GM21515 (cell line): ENCODE results near the gene ATF6B.
"Not testable (repeated sequence)": the region's sequence is repeated elsewhere in the genome, so short reads cannot be mapped to it uniquely, and the experiment has no call there.

Source experiments
- ATAC-seq: cut with Tn5 transposase; IDR thresholded peaks from one replicate; pipeline ENCODE4 v1.9.1; 2021; ENCODE audit not compliant: unreplicated experiment

Gene ATF6B

DNA sequence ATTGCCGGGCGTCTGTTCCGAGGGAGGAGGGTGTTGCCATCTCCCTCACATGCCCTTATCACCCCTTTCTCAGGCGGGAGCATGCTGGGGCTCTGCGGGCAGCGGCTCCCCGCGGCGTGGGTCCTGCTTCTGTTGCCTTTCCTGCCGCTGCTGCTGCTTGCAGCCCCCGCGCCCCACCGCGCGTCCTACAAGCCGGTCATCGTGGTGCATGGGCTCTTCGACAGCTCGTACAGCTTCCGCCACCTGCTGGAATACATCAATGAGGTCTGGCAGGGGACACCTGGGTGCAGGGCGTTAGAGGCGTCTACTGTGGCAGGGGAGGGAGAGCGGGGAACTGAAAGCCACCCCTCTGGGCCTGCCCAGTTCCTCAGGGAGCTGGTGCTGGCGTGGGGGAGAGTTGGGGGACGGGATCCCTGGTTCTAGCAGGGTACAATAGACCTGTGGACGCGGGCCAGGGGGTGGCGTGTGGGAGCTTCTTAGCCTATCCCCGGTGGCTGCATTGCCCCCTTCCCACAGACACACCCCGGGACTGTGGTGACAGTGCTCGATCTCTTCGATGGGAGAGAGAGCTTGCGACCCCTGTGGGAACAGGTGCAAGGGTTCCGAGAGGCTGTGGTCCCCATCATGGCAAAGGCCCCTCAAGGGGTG lies 26.6 kb upstream of the ATF6B start:
- ATAC-seq, result no peak

DNA sequence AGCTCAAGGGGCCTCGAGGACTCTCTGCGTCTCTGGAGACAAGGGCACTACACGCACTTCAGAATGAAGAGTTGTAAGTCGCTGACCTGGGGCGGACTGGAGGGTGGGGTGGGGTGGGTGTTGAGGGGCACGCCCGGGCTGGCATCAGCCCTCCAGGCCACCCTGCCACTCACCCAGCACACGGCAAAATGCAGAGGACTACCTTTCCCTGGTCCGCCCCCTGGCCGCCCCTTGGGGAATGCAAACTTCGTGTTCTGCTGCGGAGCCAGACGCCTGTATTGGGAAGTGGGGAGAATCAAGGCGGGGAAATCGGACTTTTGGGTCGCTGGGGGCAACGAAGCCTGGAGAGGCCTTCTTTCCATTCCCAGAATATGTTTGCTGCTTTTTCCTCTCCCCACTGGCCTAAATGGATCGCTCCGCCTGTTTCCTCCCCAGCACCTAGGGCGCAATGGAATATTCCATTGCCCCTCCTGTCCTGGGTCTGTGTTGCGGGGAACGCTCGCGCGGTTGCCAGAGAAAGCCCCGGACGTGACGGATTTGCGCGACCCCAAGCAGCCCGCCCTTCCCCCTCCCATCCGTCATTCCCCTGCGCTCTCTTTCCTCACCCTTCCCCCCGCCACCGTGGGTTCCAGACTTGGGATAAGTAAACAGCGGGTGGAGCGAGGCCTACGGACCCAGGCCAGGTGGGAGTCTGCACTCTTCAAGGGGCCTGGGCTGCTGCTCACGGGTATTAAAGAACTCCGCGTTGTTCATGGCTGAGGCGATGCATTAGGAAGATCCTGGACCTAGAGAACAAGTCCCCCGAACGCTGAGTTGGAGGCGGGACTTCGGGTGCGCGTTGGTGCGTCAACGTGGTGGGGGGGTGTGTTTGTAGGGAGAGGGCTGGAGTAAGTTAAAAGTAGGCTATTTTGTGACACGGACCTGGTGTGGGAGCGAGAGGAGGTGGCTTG lies 25.8 kb upstream of the ATF6B start, which contains the start of gene PPT2:
TSS of gene PPT2 (plus strand) at position 578 of the 950 bp plus-strand sequence. CDS start 454 bp downstream, outside the sequence.
- ATAC-seq, result no peak

DNA sequence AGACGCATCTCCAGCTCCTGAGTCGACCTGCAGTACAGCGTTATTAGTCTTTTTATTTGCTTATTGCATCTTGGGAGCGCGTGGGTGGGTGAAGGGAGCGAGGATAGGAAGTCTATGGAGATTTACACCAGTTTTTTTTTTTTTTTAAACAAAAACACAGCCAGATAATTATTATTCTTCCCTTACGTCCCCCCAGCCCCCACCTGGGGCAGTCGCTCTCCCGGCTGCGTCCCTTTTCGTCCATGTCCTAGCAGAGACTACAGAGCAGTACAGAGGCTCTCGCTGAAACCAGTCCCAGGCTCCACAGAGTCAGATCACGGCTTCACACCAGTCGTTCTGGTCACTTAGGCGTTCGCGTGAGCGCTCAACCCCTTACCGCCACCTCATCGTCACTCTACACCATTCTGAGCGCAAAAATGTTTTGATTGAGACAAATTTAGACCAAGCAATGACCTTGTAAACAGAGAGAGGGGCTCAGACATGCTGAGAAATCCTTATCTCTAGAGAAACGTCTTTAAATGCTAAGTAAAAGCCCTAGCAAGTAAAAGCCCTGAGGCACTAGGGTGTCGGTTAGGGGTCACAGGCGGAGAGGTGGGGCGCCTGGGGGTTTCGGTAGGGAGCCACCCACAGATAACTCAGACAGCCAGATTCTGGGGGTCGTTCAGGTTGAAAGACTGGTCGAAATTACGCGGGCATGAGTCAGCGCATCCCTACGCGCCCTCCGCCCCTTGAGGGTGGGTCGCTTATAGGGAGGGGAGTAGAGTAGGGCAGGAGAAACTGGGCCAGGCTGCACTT lies 24.9 kb upstream of the ATF6B start:
- ATAC-seq, result no peak

DNA sequence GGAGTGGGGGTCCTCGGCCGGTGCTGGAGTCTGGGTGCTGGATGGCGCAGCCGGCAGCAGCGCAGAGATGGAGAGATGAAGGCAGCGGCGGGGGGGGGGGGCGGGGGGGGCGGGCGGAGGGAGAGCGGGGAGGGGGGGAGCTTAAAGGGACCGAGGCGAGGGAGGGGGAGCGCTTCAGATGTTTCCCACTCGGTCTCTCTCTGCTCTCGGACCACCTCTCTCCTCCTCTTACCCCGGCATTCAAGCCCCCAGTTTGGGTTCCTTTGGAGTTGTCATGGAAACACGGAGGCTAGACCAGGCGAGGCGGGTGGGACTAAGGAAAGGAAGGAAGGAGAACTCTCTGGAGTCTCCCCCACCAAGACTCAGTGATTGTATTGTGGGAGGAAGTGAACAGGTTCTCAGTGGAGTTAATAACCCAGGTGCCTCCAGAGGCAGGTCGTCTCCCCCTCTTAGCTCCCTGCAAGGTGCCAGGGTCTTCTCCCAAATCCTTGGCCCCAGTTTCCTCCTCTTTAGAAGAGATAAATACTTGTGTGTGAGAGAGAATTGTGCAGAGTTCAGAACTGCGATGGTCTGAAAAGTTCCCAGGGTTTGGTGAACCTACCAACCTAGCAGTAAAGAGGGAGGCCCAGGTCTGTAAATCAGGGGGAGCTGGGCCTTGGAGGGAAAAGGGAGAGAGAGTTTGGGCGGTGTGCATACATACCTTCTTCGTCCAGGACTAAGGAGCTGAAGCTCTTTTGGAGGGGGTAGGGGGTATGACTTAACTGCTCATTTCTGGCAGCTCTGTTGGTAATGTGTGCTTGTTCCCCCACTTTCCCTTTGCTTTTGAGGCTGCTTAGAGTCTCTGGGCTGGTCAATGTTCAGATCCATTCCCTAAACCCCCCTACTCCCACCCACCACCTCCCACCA lies 24.1 kb upstream of the ATF6B start, which contains the start of gene PRRT1:
TSS of gene PRRT1 (minus strand) at position 77 of the 906 bp plus-strand sequence. CDS start 112 bp downstream, outside the sequence.
- no peak for ATAC-seq

DNA sequence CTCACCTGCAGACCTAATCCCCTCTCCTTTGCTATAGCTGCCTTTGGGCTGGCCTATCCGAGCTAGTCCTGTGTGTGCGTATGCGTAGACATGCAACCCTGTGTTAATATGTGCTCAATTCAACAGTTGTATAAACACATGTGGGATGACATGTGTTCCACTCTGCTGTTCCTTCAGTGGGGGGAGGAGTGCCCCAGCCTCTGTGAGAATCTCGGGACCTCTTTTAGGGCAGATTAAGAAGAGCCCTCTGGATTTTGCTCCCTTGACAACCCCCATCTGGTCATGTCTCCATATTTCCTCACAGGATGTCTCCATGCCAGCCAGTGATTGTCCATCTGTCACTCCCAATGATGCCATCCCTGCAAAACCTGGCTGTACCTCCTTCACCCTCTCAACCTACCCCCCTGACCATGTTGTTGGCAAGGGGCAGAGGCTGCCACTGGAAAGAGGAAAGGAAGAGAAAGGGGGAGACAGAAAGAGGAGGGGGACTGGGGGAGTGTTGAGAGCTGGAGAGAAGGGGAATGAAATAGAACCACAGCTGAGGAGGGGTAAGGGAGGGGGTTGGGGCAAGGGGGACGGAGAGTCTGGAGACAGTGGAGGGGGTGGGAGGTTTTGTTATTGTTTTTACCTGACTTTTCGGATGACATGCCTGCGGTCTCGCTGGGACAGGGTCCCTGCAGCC lies 23.3 kb upstream of the ATF6B start:
- no peak for ATAC-seq

DNA sequence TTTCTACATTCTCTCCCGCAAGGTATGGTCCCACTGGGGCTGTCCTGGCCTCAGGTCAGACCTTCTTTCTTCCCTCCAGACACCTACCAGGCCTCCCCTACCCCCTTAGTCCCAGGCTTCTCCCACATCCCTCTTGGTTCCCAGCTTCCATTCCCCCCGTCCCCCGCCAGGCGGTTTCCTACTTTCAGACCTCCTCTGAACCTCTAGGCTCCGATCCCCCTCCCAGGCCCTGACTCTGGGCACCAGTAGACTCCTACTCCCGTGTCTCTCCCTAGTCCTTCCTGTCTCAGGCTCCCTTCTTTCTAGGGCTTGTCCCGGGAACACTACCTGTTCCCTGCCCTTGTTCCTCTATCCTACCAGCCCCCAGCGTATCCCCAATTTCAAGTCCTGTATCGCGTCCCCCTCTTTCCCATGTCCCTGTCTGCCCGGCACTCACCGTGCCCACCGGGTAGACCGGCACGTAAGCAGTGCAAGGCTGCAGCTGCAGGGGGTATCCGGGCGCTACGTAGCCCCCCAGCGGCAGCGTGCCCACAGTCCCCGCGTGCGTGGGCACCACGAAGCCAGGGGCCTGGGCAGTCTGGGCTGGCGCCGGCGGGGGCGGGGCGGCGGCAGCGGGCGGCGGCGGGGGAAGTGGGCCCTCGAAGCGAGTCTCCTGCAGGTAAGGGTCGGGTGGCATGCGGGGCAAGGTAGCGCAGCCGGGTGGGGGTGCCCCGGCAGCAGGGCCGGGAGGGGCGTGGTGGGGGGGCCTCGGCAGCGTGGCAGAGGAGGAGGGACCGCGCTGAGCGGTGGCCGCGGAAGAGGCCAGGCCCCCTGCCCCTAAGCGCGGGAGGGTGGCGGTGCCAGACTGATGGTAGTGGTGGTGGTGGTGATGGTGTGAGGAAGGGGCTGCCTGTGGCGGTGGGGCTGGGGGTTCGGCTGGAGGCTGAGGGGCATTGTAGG lies 22.2 kb upstream of the ATF6B start:
- ATAC-seq, result no peak

DNA sequence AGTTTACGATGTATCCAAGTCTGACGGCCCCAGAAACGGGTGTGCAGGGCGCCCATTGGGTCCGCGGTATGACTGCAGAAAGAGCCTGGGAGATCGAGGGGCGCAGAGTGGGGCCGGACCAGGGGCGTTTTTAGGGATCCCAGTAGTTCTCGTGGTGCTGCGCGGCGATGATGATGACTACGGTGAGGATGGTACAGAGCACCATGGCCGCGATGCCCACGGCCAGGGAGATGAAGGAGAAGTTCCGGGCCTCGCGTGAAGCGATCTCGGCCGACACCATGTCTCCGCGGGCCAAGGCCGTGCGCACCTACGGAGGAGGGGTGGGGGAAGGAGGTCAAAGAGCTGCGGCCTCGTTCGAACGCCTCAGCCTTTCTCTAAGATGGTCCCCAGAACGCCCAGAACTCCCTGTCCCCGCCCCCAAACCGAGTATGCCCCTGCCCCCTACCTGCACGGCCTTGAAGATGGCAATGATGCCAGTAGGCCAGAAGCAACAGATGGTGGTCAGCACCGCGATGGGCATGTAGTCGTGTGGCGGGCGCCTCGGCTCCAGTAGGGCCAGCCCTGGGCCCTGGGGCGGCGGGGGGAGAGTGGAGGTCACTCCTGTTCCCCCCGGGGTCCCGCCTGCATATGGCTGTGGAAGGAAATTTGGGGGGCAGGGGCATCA lies 21.2 kb upstream of the ATF6B start:
- no peak for ATAC-seq

DNA sequence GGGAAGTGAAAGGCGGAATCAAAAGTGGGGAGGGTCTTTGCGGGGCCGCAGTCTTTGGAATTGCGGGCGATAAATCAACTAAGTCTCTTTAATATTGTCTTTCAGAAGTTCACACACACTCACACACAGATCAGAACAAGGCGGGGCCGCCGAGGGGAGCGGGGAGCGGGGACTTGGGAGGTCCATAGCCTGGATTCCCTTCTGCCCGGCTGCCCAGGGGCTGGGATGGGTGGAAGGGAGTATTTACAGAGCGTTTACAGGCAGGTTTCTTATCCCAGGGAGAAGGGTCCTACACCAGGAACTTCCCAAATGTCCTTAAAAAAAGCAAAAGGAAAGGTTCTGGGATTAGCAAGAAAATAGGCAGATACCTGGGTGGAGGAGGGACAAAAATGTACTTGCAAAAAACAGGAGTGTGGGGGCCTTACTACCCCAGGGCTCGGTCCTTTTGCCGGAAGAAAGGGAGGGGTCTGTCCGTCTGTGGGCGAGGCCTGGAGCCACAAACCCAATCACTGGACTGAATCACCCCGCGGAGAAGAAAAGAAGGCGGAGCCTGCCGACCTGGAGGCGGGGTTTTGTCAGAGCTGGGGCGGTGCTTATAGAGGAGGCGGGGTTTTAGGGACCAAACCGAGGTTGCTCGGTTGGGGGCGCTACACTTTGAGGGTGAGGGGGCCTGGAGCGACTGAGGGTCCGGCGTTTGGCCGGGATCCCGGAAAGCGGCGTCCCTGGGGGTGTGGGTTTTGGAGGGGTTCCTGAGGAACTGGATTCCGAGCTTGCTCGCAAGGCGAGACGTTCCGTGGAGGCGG lies 20.4 kb upstream of the ATF6B start:
- no peak for ATAC-seq

DNA sequence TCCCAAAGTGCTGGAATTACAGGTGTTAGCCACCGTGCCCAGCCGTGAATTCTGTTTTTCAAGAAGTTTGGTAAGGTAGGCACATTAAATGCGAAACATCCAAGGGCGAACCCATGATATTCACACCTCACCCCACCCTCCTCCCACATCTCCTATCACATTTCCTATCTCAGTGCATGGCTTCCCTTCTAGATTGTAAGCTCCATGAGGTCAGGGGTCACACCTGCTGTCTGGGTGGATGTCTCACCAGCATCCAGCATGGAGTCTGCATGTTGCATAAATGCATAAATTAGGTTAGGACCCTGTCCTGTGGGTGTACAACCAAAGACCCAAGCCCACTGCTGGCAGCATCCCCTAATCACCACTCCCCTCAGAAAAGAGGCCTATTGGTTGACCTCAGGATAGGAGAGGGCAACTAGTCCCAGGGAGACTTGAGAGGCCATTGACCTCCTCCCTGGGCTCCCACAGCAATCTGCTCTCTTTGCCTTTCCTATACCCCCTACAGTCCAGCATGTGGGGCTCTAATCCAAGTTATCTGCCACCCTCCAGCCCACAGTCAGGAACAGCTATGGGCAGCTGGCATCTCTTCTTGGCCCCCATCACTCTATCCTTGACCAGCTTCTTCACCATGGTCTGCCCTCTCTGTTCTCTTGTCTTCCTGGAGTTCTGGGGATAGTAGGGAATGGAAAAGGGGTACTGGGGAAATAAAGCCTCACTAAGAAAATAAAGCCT lies 19.5 kb upstream of the ATF6B start:
- no peak for ATAC-seq

DNA sequence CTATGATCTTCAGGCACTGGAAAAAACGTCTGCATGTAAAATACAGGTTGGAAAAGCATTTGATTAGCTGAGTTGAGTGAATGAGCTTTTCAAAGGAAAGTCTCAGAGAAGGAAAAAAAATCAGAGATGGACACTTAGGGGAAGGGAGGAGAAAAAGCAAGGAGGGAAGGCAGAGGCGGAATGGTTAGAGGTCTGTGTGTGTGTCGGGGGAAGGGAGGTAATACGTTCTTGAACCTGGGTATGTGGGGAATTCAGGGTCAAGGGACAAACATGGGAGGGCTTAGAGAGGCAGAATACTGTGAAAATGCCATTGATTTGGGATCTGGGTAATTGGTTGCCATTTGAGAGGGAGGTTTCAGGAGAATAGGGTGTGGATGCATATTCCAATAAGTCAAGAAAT lies 18.6 kb upstream of the ATF6B start:
- ATAC-seq, result no peak

DNA sequence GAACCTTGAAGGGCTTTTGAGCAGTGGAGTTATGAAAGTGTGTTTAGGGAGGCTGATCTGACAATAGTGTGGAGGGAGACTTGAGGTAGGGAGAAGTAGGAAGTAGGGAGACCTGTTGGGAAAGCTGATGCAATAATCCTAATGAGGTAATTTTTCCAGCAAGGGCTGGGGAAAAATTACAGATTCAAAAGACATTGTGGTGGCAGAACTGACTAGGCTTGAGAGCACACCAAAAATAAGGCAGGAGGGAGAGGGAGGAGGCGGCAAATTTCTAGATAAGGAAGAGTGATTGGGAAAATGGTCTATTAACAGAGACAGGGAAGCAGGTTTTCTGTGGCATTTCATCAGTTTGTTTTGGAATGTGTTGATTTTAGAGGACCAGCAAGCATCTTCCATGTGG lies 18.2 kb upstream of the ATF6B start:
- ATAC-seq, result no peak

DNA sequence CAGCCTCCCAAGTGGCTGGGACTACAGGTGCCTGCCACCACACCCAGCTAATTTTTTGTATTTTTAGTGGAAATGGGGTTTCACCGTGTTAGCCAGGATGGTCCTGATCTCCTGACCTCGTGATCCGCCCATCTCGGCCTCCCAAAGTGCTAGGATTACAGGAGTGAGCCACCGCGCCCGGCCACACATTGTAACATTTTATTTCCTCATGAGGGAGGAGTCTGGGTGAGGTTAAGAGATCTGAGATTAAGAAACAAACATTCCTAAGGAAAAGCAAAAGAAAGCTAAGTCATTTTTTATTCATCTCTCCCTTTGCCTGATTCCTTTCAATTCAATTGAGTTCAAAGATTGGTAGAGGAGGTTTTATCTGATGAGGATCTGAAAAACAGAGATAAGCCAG lies 16.2 kb upstream of the ATF6B start:
- ATAC-seq, result not testable (repeated sequence)

DNA sequence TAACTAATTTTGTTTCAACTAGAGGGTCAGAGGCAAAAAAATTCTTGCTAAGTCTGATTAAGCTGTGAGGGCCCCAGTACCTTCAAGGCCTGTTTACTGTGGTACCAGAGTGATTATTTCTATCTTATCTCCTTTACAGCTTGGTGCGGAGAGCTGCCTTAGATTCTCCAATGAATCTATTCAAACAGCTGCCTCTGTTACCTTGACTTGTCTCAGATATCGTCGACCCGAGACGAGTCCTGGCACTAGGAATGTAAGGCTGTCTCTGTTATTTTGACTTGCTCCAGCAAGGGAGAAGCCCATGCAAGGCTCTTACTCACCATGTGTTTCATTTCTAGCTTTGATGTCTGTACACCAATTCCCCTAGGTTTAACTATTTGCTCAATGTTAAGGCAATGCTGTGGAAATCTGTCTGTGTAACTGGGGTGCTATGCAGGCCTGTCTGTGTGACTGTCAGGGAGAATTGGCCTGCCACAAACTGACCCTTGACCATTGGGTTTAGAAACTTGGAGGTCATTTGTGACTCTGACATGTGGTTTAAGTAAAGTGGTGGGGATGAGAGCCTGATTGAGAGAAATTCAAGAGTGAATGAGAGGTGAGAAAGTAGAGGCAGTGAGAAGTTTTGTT lies 12.5 kb upstream of the ATF6B start:
- ATAC-seq, result no peak

DNA sequence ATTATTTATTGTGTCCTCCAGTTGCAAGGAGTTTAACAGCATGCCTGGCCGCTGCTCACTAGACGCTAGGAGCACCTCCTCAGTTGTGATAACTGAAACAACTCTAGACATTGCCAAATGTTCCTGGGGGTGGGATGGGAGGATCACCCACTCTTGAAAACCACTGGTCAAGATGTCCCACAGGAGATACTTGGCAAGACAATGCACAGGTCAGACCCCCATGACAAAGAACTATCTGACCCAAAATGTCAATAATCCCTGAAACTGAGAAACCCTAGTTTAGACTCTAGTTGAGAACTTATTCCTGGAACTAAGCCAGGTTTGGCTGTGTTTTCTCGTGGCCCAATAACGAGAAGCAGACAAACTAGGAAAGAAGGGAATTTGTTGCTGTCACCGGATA lies 11.5 kb upstream of the ATF6B start:
- no peak for ATAC-seq

DNA sequence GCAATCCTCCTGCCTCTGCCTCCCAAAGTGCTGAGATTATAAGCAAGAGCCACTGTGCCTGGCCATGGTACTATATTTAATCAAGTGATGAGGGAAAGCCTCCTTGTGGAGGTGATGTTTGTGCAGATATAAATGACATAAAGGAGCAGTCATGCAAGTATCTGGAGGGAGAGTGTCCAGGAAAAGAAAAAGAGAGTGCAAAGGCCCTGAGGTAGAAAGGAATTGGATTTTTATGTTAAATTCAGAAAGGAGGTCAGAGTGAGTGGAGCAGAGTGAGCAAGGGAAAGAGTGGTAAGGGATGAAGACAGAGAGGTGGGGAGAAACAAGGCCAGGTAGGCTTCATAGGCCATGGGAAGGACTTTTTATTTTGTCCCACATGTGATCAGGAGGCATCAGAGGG lies 9.4 kb upstream of the ATF6B start:
- ATAC-seq, result no peak

DNA sequence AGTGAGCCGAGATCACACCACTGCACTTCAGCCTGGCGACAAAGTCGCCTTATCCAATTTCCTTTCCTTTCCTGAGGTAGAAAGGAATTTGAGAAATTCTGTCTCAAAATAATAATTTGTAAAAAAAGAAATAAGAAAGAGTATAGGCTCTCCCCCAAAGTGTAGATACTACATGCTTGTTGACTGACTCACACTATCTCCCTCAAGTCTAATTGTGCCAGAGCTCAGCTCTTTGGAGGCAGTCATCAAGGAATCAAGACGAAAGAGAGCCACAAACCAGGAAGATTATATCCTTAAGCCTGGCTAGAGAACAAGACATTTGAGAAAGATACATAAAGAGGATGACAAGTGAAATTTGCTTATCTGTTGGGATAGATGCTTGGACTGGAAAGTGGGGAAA lies 5.7 kb upstream of the ATF6B start:
- no peak for ATAC-seq
